Mammary epithelial cell (primary cell): ENCODE data around the gene RPA3.

Source experiments
- CTCF ChIP-seq, 2 donors: IDR thresholded peaks in 1 of 2; conservative IDR thresholded peaks in 1 of 2; 2 replicates each; pipeline ENCODE4 v1.5.1; 2011 to 2012; ENCODE audit warnings: inconsistent platforms in 2 of 2, low read length in 2 of 2, mild to moderate bottlenecking in 2 of 2, control low read depth in 1 of 2, low read depth in 1 of 2; ENCODE audit not compliant: insufficient read depth in 1 of 2; ENCODE audit errors: extremely low read depth in 1 of 2
- EZH2 ChIP-seq: IDR thresholded peaks from 2 replicates; pipeline ENCODE4 v1.6.1; 2012; ENCODE audit warnings: low read length, inconsistent platforms, borderline replicate concordance

- TF ChIP-seq CTCF (conservative IDR thresholded peaks at IDR 0.05 in 1 of 2, IDR thresholded peaks at IDR 0.05 in 1 of 2; ENCODE audit: extremely low read depth in 1 of 2, insufficient read depth in 1 of 2, low read depth in 1 of 2, low read length in 2 of 2) (no peak), EZH2 (no peak)
These were observed 20.2 kb upstream of the RPA3 start for GRCh38 chr7:7738622-7739021.
